NCI-H2196 (cell line): ENCODE measurements around the gene CCDC83.
"Not testable (repeated sequence)": the region's sequence is repeated elsewhere in the genome, so short reads cannot be mapped to it uniquely, and the experiment has no call there.

Source experiments
- DNase-seq: peaks from one replicate; lab custom pipeline; 2025; ENCODE audit not compliant: unreplicated experiment; lab: John Stamatoyannopoulos, UW

CCDC83 gene

DNA sequence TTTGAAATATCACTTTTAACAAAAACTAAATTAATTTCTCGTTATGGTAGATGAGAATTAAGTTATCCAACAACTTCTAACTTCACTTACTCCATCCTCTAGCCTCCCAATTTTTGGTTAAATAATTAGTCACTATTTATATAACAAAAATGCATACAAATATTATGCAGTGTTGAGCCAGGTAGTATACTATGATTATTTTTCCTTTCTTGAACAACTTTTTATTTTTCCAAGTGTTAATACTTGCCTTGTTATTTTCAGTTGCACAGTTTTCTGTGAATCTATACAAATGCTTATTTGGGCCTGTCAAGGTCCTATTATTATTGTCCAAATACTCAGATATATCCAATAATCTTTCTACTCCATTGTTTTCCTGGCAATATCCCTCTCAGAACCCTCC, 19.9 kb upstream of the CCDC83 start:
- no peak for DNase-seq

DNA sequence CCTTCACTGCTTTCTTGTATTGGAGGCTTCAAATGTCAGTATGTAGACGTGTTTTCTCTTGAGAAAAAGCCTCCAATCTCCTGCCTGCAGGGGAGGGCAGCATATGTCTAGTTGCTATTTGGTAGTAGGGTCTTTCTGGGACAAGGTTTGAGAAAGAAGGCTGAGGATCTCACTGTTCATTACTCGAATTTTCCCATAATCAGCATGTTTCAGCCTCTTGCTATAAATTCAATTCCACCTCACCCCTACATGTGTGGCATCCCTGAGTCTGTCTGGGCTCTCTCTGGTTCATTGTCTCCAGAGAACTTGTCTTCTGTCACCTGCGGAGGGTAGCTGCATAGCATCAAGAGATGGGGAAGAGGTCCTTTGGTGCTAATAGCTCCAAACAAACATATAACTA, 19.5 kb upstream of the CCDC83 start:
- no peak for DNase-seq

DNA sequence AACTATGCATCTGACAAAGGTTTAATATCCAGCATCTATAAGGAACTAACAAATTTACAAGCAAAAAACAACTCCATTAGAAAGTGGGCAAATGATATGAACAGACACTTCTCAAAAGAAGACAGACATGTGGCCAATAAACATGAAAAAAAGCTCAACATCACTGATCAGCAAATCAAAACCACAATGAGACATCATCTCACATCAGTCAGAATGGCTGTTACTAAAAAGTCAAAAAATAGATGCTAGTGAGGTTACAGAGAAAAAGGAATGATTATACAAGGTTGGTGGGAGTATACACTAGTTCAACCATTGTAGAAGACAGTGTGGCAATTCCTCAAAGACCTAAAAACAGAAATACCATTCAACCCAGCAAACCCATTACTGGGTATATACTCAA, 14.3 kb upstream of the CCDC83 start:
- not testable (repeated sequence) for DNase-seq

DNA sequence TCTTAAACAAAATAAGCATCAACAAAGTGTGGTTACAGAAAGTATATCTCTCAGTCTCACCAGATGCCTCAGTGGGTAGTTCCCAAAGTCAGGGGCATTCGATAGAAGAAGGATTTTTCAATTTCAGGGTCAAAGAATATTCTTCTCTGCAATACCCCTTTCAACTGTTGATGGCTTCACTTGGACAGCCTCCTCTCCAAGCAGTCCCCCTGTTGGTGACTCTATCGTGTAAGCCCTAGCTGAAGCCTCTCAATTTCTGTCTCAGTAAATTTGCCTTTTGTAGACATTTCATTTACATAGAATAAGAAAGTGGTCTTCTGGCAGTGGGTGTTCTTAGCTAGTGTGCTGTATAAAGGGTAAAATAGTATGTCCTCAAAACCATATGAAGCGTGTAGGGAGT, 11.3 kb upstream of the CCDC83 start:
- no peak for DNase-seq

DNA sequence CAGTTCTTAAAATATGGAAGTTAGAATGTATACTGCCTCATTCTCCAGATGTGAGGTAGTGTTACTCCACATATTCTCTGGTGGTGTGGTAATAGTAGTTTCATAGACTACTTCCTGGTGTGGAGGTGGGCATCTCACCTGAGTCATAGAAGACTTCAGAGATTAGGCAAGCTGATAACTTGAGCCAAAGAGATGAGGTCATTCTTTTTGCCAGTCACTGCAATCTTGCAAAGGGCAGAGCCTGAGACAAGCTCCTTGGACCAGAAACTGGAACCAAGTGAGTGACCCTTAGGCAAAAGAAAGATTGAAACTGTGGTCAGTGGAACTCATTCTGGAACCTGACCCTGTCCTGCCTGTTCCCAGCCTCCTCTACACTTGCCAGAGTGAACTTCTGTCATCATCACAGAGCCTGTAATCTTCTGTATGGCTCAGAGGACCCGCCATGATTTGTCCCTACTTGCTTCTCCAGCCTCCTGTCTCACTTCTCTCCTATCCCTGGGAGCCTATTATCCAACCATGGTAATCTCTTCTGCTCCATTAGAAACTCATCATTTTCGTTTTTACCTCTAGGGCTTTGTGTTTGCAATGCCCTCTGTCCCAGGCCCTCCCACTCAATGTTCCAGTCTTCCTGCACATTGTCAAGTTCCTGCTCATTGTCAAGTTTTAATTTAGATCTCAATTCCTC, 10.6 kb upstream of the CCDC83 start:
- peak; percentile 46 for DNase-seq

DNA sequence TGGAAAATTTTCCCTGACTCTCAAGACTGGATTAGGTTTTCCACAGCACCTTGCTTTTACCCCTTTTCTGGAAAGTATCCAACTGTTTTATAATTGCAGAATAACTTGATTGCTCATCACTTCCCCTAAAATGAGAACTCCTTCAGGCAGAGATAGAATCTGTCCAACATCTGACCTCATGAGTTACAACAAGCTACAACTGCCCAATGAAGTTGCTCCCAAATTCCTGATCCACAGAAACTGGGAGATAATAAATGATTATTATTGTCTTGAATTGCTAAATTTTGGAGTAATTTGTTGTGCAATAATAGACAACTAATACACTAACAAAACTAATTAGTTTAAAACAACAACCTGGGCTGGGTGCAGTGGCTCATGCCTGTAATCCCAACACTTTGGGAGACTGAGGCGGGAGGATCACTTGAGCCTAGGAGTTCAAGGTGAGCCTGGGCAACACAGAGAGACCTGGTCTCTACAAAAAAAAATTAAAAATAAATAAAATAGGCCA, 10.0 kb upstream of the CCDC83 start:
- DNase-seq, result peak; percentile 25

DNA sequence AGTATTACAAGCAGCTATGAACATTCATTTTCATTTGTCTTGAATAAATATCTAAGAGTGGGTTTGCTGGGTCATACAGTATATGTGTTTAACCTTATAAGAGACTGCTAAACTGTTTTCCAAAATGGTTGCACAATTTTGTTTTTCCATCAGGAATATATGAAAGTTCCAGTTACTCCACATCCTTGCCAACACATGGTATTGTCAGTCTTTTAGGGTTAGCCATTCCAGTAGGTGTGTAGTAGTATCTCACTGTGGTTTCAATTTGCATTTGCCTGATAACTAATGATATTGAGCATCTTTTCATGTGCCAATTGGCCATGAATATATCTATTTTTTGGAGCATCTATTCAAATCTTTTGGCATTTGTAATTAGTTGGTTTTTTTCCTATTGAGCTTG, 7.7 kb upstream of the CCDC83 start:
- no peak for DNase-seq

DNA sequence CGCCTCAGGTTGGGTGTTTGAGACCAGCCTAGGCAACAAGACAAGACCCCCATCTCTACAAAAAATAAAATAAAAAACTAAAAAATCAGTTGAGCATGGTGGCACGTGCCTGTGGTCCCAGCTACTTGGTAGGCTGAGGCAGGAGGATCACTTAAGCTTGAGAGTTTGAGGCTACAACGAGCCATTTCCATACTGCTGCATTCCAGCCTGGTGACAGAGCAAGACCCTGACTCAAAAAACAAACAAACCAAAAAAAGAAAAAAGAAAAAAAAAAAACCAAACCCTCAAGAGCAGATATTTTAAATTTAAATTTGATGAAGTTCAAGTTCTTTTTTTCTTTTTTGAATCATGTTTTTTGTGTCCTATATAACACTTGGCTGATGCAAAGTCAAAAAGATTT, 7.2 kb upstream of the CCDC83 start:
- DNase-seq, result no peak

DNA sequence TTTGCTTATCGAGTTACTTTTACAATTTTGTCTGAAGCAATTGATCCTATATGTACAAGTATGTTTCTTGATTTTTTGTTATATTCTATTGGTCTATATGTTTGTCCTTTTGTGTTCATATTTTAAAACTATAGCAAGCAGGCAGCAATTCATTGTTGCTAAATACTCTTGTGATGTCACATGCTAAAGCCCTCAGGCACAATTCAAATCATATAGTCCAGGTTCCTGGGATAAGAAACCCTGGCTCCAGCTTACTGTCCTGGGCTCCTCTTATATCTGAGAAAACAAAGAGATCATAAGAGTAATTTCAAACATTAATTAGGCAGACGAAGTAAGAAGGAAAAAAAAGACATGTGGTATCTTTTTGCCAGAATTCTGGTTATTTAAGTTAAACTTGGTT, 6.6 kb upstream of the CCDC83 start:
- no peak for DNase-seq

DNA sequence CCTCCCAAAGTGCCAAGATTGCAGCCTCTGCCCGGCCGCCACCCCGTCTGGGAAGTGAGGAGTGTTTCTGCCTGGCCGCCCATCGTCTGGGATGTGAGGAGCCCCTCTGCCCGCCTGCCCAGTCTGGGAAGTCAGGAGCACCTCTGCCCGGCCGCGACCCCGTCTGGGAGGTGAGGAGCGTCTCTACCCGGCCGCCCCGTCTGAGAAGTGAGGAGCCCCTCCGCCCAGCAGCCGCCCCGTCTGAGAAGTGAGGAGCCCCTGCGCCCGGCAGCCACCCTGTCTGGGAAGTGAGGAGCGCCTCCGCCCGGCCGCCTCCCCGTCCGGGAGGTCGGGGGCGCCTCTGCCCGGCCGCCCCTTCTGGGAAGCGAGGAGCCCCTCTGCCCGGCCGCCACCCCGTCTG, 2.4 kb upstream of the CCDC83 start:
- DNase-seq, result not testable (repeated sequence)

DNA sequence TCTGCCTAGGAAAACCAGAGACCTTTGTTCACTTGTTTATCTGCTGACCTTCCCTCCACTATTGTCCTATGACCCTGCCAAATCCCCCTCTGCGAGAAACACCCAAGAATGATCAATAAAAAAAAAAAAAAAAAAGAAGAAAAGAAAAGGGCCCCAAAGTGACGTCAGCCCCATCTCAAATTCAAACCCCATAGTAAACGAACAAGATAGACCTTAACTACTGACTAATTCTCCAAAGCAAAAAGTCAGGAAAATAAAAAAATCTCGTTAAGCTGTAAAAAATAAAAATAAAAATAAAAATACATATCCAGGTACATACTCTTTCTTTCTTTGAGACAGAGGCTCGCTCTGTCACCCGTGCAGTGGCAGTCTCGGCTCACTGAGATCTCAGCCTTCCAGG, 1.6 kb upstream of the CCDC83 start:
- not testable (repeated sequence) for DNase-seq

DNA sequence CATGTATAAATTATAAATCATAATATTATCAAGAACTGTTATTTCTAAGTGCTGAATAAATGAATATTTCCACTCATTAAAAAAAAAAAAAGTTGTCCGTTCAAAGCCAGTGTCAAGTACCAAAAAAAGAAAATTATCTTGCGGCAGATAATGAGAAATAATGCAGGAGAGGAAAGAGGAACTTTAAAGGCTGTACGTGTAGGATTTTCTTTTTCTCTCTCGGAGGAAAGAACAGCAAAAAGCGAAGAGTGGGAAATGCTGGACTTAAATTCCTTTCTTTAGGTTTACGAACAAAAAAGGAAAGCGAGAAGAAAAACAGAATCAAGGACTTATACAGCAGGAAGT, 999 bp upstream of the CCDC83 start:
- no peak for DNase-seq

DNA sequence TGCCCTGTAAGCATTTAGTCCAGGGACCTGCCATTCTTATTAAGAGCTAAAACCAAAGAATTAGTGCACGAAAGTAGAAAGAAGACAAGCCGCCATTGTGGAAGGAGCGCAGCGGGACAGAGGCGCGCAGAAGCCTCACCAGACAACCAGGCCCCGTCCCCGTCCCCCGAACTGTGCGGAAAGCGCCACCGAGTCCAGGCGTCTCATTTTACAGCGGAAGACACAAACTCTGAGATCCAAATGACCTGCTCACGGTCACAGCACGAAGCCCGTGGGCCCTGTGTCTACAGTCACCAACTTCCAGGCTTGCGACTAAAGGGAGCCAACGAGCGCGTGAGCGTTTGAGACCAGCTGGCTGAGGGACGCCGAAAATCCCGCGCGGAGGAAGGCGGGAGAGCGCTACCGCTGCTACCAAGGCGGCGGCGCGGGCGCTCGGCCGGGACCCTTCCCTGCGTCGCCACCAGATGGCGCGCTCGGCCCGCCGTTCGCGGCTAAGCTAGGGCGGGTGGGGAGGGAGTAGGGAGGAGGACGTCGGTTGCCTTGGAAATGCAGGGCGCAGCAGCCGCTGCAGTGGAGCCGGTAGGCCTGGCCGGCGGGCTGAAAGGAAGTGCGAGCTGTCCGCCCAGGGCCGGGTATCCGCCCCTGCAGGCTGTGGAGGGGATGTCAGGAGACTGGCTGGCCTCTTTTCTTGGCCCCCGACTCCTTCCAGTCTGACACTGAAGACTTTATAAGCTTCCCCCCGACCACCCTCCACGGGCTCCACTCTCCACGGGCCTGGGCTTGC, 434 bp upstream of the CCDC83 start:
- DNase-seq, result peak; percentile 94

DNA sequence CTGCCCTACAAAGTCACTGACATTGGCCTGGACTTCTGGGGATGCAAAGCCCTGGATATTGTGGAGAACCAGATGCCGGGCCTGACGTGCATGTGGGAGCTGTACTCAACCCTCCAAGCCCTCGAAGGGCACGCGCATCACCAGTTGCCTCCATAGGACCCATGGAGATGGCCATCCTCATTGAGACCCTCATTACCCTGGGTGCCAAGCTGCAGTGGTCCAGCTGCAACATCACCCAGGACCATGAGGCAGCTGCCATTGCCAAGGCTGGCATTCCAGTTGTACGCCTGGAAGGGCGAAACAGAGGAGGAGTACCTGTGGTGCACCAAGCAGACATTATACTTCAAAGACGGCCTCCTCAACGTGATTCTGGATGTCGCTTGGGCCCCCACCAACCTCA, 1.9 kb downstream of the CCDC83 start:
- DNase-seq, result no peak

DNA sequence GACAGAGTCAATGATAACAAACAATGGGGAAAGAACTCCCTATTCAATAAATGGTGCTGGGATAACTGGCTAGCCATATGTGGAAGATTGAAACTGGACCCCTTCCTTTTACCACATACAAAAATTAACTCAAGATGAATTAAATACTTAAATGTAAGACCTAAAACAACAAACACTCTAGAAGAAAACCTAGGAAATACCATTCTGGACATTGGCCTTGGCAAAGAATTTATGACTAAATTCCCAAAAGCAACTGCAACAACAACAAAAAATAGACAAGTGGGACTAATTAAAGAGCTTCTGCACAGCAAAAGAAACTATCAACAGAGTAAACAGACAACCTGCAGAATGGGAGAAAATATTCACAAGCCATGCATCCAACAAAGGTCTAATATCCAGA, 4.4 kb downstream of the CCDC83 start:
- not testable (repeated sequence) for DNase-seq

DNA sequence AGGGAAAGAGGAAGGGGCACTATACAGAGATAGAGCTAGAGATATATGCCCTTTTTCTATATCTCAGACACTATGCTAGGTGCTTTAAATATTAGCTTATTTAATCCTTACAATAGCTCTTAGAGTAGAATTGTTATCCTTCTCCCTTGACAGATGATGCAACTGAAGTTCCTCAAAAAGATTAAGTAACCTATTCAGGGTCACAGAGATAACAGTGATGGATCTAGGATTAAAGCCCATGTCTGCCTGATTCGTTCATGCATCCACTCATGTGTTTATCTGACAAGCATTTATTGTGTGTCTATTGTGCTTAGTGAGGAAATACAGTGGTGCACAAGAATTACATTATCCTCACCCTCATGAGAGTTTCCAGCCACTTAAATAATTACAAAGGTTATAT, 8.7 kb downstream of the CCDC83 start:
- DNase-seq, result no peak

DNA sequence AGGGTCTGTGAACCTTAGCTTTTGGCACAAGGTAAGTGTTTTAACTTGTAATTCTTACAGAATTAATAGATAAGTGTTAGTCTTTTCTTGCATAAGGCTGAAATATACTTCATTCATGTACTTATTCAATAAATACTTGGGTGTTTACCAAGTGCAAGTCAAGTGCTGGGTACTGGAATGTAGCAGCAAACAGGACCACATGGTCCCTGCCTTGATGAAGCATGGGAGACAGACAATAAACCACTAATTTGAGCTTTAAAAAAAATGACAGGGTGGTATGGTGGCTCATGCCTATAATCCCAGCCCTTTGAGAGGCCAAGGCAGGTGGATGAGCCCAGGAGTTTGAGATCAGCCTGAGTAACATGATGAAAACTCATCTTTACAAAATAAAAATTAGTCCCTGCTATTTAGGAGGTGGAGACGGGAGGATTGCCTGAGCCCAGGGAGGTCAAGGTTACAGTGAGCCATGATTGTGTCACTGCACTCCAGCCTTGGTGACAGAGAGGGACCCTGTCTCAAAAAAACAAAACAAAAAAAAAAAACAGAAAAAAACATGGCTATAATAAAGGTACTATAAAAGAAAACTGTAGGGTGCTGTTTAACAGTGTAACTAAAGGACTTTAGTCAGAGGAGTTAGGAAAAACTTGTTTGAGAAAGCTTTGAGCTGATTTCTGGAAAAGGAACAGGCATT, 11.1 kb downstream of the CCDC83 start:
- no peak for DNase-seq

DNA sequence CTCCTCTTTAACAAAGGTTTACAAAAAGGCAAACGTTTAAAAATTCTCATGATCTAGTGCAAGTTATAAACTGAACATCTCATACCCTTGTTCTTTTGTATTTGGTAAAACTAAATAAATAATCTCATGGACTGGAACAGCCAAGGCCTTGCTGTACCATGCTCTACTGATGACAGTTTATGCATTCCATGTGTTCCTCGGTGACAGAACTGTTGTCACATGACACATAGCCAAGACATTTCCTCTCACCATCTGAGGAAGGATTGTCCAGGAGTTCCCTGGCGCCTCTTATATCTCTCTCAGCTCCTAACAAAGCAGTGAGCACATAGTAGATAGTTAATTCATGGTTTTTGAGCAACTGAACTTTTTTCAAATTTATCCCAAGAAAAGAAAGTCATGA, 12.6 kb downstream of the CCDC83 start:
- no peak for DNase-seq

DNA sequence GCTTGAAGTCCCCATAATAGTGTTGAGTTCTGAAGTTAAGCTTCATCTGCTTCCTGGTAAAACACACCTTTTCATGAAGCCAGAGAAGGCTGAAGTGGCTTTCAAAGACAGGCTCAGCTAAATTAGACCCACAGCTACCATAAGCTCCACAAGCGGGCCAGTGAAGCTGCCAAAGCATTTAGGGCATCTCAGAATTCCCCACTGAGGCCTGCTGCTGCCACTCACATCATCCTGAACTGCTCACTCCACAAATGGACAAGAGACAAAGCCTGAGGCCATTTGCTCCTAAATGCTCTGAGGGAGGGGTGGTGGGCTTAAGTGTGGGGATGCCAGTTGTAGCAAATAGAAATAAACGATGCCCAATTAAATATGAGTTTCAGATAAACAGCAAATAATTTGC, 14.6 kb downstream of the CCDC83 start:
- no peak for DNase-seq

DNA sequence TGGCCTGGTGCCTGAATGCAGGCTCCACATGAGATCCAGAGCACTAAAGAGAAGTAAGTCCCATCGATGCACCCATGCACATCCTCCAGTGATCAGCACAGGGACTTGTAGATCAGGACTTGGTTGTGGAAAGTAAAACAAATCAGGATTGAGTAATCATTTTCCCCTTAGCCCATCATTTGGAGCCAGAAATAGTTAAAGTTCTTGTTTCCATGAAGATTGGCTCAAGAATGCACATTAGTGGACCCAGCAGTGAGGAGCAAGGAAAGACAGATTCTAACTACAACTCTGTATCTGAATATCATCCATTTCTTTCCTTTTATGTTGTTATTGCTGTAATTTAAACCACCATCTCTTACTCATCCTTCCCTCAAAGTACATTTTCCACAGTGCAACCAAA, 19.1 kb downstream of the CCDC83 start:
- no peak for DNase-seq

DNA sequence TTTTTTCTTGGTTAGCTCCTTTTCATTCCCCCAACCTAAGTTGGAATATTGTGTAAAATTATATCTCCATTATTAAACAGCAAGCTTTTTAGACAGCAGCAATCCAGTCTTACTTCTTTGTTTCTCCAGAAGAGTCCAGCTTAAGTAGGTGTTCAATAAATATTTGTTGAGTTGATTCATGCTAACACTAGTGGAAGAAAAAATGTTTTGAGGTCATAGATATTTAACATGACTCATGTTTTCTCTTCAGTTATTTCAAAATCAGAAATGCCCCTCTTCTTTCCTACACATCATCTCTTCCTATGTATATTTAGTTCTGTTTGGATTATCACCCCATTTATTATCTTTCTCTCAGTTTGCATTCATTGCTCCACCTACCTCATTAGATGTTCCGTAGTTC, 20.3 kb downstream of the CCDC83 start:
- no peak for DNase-seq

DNA sequence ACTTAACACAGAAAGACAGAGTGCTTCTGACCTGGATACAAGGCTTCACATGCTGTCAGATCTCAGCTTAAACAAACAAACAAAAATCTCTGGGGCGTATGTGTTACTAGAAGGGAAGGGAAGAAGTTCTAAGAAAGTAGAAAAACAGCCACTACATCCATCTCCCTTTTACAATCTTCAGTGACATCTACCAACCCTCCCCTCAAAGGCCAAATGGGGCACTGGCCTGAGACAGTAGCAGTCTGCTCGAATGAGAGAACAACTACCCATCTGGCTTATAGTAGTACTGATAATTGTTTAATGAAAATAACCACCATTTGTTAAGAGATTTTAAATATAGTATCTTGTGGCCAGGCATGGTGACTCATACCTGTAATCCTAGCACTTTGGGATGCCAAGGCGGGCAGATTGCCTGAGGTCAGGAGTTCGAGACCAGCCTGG, 29.4 kb downstream of the CCDC83 start:
- DNase-seq, result no peak
